Panc1 (cell line): ENCODE results near the gene JUN.

Experiments used
- POLR2AphosphoS5 ChIP-seq: IDR thresholded peaks from 2 replicates; pipeline ENCODE4 v1.6.1; 2012; ENCODE audit warnings: mild to moderate bottlenecking, low read depth, low read length, moderate library complexity
- SIN3A ChIP-seq: IDR thresholded peaks from 2 replicates; pipeline ENCODE4 v1.6.1; 2012; ENCODE audit warnings: low read depth, mild to moderate bottlenecking, low read length, moderate library complexity, borderline replicate concordance; ENCODE audit not compliant: insufficient read depth
- TCF7L2 ChIP-seq: IDR thresholded peaks from 2 replicates; pipeline ENCODE4 v1.6.1; 2011; ENCODE audit warnings: mild to moderate bottlenecking, low read depth, low read length, inconsistent platforms
- TF ChIP-seq, protein P1 (sequence below): fragments of 450-650 bp; IDR thresholded peaks from 2 replicates; pipeline ENCODE4 v1.5.1; 2017; ENCODE audit warnings: mild to moderate bottlenecking
- TF ChIP-seq, protein P2 (sequence below), 2 experiments: IDR thresholded peaks; 2 replicates each; pipeline ENCODE4 v1.6.1; 2011 to 2012; ENCODE audit warnings: low read depth in 2 of 2, control low read depth in 1 of 2, low read length in 1 of 2, mild to moderate bottlenecking in 1 of 2, moderate library complexity in 1 of 2; ENCODE audit not compliant: insufficient read depth in 1 of 2

GRCh38 chr1:58788259-58788658, 4.4 kb upstream of the JUN start:
- TF ChIP-seq, protein P1, sequence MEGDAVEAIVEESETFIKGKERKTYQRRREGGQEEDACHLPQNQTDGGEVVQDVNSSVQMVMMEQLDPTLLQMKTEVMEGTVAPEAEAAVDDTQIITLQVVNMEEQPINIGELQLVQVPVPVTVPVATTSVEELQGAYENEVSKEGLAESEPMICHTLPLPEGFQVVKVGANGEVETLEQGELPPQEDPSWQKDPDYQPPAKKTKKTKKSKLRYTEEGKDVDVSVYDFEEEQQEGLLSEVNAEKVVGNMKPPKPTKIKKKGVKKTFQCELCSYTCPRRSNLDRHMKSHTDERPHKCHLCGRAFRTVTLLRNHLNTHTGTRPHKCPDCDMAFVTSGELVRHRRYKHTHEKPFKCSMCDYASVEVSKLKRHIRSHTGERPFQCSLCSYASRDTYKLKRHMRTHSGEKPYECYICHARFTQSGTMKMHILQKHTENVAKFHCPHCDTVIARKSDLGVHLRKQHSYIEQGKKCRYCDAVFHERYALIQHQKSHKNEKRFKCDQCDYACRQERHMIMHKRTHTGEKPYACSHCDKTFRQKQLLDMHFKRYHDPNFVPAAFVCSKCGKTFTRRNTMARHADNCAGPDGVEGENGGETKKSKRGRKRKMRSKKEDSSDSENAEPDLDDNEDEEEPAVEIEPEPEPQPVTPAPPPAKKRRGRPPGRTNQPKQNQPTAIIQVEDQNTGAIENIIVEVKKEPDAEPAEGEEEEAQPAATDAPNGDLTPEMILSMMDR, result no peak
- TF ChIP-seq SIN3A, result no peak
- no peak for TF ChIP-seq POLR2AphosphoS5
- TF ChIP-seq, protein P2, sequence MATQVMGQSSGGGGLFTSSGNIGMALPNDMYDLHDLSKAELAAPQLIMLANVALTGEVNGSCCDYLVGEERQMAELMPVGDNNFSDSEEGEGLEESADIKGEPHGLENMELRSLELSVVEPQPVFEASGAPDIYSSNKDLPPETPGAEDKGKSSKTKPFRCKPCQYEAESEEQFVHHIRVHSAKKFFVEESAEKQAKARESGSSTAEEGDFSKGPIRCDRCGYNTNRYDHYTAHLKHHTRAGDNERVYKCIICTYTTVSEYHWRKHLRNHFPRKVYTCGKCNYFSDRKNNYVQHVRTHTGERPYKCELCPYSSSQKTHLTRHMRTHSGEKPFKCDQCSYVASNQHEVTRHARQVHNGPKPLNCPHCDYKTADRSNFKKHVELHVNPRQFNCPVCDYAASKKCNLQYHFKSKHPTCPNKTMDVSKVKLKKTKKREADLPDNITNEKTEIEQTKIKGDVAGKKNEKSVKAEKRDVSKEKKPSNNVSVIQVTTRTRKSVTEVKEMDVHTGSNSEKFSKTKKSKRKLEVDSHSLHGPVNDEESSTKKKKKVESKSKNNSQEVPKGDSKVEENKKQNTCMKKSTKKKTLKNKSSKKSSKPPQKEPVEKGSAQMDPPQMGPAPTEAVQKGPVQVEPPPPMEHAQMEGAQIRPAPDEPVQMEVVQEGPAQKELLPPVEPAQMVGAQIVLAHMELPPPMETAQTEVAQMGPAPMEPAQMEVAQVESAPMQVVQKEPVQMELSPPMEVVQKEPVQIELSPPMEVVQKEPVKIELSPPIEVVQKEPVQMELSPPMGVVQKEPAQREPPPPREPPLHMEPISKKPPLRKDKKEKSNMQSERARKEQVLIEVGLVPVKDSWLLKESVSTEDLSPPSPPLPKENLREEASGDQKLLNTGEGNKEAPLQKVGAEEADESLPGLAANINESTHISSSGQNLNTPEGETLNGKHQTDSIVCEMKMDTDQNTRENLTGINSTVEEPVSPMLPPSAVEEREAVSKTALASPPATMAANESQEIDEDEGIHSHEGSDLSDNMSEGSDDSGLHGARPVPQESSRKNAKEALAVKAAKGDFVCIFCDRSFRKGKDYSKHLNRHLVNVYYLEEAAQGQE (IDR thresholded peaks at IDR 0.05; ENCODE audit: insufficient read depth in 1 of 2, low read depth in 2 of 2, low read length in 1 of 2), result no peak
- no peak for TF ChIP-seq TCF7L2
